Thyroid gland (tissue), 4 donors: ENCODE data around the gene ASPM.

Experiments
- POLR2A ChIP-seq, 2 donors: fragments of 450-650 bp; IDR thresholded peaks; one replicate each; pipeline ENCODE4 v1.6.1; 2017; ENCODE audit warnings: antibody characterized with exemption in 2 of 2, mild to moderate bottlenecking in 2 of 2, moderate library complexity in 1 of 2
- TF ChIP-seq, protein P1 (sequence below), 6 experiments: fragments of 200-600 bp in 3 of 6; fragments of 450-650 bp in 3 of 6; sonication (generic) in 3 of 6; IDR thresholded peaks; one replicate each; pipeline ENCODE4 v1.5.1; 2016 to 2019; ENCODE audit warnings: antibody characterized with exemption in 6 of 6, mild to moderate bottlenecking in 2 of 6, inconsistent platforms in 1 of 6, moderate library complexity in 1 of 6

DNA sequence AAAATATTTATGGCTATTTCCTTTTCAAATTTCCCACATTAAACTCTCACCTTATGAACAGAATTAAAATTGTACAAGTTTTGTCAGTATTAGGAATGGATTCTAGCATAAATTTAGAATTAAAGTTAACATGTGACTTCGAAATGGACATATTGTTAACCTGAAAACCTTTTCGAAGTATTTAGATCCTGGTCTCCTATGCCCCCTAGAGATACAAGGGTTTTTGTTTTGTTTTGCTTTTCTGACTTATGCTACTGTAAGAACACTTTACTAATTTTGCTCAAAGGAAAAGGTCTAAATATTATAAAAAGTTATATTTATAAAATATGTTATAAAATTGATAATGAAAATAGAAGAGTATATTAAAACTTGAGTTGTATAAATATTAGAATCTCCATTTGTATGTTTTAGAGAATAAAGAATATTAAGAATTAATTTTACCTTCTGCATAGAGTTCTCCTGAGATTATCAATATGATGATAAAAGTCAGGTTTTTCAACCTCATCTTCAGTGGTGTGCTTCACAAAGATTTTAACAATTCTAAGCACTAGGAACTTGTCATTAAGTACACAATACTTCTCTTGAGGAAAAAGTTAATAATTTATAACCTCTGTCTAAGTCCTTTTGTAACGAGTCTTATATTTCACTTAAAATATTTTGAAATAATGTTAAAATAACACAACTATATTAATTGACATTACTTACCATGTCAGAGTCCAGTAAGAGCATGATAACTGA, 79.6 kb downstream of the ASPM start, which contains the start of gene F13B:
- TF ChIP-seq POLR2A (IDR thresholded peaks at IDR 0.05): no peak
- TF ChIP-seq, protein P1, sequence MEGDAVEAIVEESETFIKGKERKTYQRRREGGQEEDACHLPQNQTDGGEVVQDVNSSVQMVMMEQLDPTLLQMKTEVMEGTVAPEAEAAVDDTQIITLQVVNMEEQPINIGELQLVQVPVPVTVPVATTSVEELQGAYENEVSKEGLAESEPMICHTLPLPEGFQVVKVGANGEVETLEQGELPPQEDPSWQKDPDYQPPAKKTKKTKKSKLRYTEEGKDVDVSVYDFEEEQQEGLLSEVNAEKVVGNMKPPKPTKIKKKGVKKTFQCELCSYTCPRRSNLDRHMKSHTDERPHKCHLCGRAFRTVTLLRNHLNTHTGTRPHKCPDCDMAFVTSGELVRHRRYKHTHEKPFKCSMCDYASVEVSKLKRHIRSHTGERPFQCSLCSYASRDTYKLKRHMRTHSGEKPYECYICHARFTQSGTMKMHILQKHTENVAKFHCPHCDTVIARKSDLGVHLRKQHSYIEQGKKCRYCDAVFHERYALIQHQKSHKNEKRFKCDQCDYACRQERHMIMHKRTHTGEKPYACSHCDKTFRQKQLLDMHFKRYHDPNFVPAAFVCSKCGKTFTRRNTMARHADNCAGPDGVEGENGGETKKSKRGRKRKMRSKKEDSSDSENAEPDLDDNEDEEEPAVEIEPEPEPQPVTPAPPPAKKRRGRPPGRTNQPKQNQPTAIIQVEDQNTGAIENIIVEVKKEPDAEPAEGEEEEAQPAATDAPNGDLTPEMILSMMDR (IDR thresholded peaks at IDR 0.05): no peak
